Inflammatory macrophage (primary cell): ENCODE data around the gene GSE1.

ENCODE experiments used
- DNase-seq, 2 donors: peaks; one replicate each; pipeline ENCODE4 v3.0.0-alpha.2; 2020 to 2022

GSE1 gene

DNA sequence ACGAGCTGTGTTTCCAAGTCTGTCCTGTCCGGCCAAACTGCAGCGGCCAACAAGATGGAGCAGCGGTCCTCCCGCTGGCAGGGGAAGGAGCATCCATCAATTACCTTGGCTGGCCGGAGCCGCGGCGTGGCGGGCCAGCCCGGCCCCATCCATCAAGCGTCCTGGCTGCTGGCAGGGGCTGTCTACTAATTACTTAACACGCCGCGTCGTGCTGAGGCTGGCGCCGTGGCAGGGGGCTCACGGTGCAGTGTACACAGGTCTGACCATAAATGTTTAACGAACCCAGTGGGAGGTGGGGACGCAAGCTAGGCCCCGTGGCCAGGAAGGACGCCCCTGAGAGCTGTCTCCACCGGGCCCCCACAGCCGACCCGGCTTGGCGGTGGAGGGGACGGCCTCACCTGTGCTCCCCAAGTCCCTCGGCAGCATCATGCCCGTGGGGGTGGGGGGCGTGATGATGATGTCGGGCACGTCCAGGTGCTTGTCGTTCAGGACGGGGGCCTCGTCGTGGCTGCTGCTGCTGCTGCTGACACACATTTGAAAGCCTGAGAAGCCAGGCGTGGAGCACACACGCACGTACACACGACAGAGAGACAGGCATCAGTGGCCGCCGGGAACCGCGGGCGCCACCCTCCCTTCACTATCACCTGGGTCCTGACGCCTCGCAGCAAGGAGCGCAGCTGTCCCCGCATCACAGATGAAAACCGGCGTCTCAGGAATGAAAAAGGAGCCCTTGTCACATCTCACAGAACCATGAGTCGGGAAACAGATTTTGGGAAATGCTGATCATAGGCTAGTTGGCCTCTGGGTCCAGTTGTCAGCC, 96.9 kb downstream of the GSE1 start:
- no peak for DNase-seq

- DNase-seq = no peak
Measured at GRCh38 chr16:85710732-85711131, 97.6 kb downstream of the GSE1 start.

- peak; percentile 20 to 49 for DNase-seq
Measured at GRCh38 chr16:85711982-85712587, 99.0 kb downstream of the GSE1 start.

- no peak for DNase-seq
Measured at GRCh38 chr16:85712801-85713200, 99.7 kb downstream of the GSE1 start.

GRCh38 chr16:85715169-85716021, 102.3 kb downstream of the GSE1 start:
- no peak for DNase-seq

- no peak for DNase-seq
Measured at GRCh38 chr16:85716022-85716679, 103.0 kb downstream of the GSE1 start.

- no peak for DNase-seq
Measured at GRCh38 chr16:85716680-85717038, 103.5 kb downstream of the GSE1 start.

- peak; percentile 76 to 82 for DNase-seq
Measured at GRCh38 chr16:85717393-85718152, 104.5 kb downstream of the GSE1 start.

GRCh38 chr16:85718153-85718477, 105.0 kb downstream of the GSE1 start:
- DNase-seq = no peak

GRCh38 chr16:85718682-85719081, 105.6 kb downstream of the GSE1 start:
- DNase-seq = peak in 1 of 2 donors; percentile 24

- no peak for DNase-seq
Measured at GRCh38 chr16:85719605-85720301, 106.6 kb downstream of the GSE1 start.

- no peak for DNase-seq
Measured at GRCh38 chr16:85720302-85720637, 107.1 kb downstream of the GSE1 start.

DNA sequence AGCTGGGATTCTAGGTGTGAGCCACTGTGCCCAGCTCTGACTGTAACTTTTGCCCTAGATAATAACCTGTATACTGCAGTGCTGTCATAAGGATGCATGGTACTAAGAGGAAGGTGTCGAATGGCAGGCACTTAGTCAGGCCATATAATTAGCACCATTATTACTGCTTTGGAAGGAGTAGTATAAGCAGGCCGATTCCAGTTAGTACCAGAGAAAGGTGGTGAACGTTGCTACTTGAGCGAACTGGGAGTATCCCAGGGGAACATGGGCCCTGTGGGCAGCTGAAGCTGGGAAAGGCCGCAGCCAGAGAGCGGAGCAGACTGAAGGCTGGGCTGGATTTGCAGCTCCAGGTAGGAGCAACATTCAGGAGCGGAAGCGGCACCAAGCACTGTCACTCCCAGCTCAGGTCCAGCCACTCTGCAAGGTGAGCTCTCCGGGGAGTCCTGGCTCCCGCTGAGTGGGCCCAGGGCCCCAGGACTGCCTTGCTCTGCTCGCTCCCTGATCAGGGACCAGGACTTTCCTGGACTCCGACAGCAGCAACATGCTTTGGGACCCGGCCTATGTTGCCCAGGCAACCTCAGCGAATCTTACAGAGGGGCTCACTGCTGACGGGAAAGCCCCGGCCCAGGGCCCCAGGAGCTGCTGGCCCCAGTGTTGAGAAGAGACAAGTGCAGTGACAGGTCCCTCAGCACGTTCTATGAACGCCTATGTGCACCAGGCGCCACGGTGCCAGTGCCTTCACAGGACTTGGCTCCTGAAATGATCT, 109.2 kb downstream of the GSE1 start:
- no peak for DNase-seq

GRCh38 chr16:85724126-85724879, 111.2 kb downstream of the GSE1 start:
- DNase-seq = no peak

- DNase-seq = no peak
Measured at GRCh38 chr16:85724936-85725335, 111.8 kb downstream of the GSE1 start.
